Neural progenitor cell (in vitro differentiated cells): ENCODE data around the gene OR4D11. TPM values are rescaled to one million over a fixed set of nuclear protein-coding genes. Genes with fewer than 3 reads are reported as not detected.
"Not testable (repeated sequence)": the region's sequence is repeated elsewhere in the genome, so short reads cannot be mapped to it uniquely, and the experiment has no call there.

Experiments
- DNase-seq: peaks from one replicate; pipeline ENCODE4 v3.0.0-alpha.2; 2016; ENCODE audit warnings: low spot score
- H2AFZ ChIP-seq: fragments of 200-600 bp; sonication (generic); replicated peaks from 2 replicates; pipeline ENCODE4 v1.6.1; 2016; ENCODE audit warnings: antibody characterized with exemption
- H3F3A ChIP-seq: fragments of 200-600 bp; sonication (generic); 2 replicates; pipeline ENCODE4 v1.6.1; 2016; ENCODE audit warnings: antibody characterized with exemption, low read depth
- H3K27ac ChIP-seq: fragments of 200-600 bp; sonication (generic); 2 replicates; pipeline ENCODE4 v1.5.1; 2016; ENCODE audit warnings: mild to moderate bottlenecking
- H3K27me3 ChIP-seq: fragments of 200-600 bp; sonication (generic); 2 replicates; pipeline ENCODE4 v1.6.1; 2016; ENCODE audit warnings: mild to moderate bottlenecking, moderate library complexity
- H3K36me3 ChIP-seq: fragments of 200-600 bp; sonication (generic); 2 replicates; pipeline ENCODE4 v1.5.1; 2016
- H3K4me1 ChIP-seq: fragments of 200-600 bp; sonication (generic); 2 replicates; pipeline ENCODE4 v1.6.1; 2016; ENCODE audit warnings: mixed run types
- H3K4me2 ChIP-seq: fragments of 200-600 bp; sonication (generic); 2 replicates; pipeline ENCODE4 v1.6.1; 2016
- H3K4me3 ChIP-seq: fragments of 200-600 bp; sonication (generic); 2 replicates; pipeline ENCODE4 v1.5.1; 2016
- H3K79me2 ChIP-seq: fragments of 200-600 bp; sonication (generic); 2 replicates; pipeline ENCODE4 v1.6.1; 2016; ENCODE audit warnings: low read depth
- H3K9ac ChIP-seq: fragments of 200-600 bp; sonication (generic); 2 replicates; pipeline ENCODE4 v1.6.1; 2016
- H3K9me3 ChIP-seq: fragments of 200-600 bp; sonication (generic); 2 replicates; pipeline ENCODE4 v1.5.1; 2016; ENCODE audit warnings: low read depth
- H4K20me1 ChIP-seq: fragments of 200-600 bp; sonication (generic); 2 replicates; pipeline ENCODE4 v1.6.1; 2016; ENCODE audit warnings: low read depth
- H3K27ac Mint-ChIP-seq: 3 replicates; pipeline ENCODE4 v1.8.0; 2021; ENCODE audit warnings: mixed read lengths
- H3K27me3 Mint-ChIP-seq: 2 replicates; pipeline ENCODE4 v1.8.0; 2022; ENCODE audit warnings: low read depth, mild to moderate bottlenecking, inconsistent platforms, moderate library complexity, mixed read lengths; ENCODE audit not compliant: insufficient read depth
- H3K36me3 Mint-ChIP-seq: 3 replicates; pipeline ENCODE4 v1.8.0; 2021; ENCODE audit warnings: mixed read lengths
- H3K4me1 Mint-ChIP-seq: 3 replicates; pipeline ENCODE4 v1.8.0; 2021; ENCODE audit warnings: mixed read lengths
- H3K4me3 Mint-ChIP-seq: 3 replicates; pipeline ENCODE4 v1.8.0; 2021; ENCODE audit warnings: mild to moderate bottlenecking, moderate library complexity, mixed read lengths
- H3K9me3 Mint-ChIP-seq: 3 replicates; pipeline ENCODE4 v1.8.0; 2020; ENCODE audit warnings: mixed read lengths
- CTCF ChIP-seq: fragments of 200-600 bp; sonication (generic); IDR thresholded peaks from 2 replicates; pipeline ENCODE4 v1.5.1; 2017; ENCODE audit warnings: antibody characterized with exemption, mild to moderate bottlenecking
- EZH2 ChIP-seq: fragments of 200-600 bp; sonication (generic); IDR thresholded peaks from 2 replicates; pipeline ENCODE4 v1.6.1; 2017; ENCODE audit warnings: antibody characterized with exemption, mild to moderate bottlenecking, moderate library complexity
- EZH2phosphoT487 ChIP-seq: fragments of 200-600 bp; sonication (generic); IDR thresholded peaks from 2 replicates; pipeline ENCODE4 v1.6.1; 2017; ENCODE audit warnings: antibody characterized with exemption
- total RNA-seq: library from RNA; depleted of rRNA; stranded (reverse); fragments of >200 nt; gene quantifications from 2 replicates; pipeline ENCODE4 v1.2.3, GENCODE V29; 2015; ENCODE audit warnings: low replicate concordance

The OR4D11 gene
- total RNA-seq, 1 donor from 2014 or later, result not detected

GRCh38 chr11:59545179-59546020 is 42.0 kb downstream of the OR4D11 start:
- Histone ChIP-seq H4K20me1 (no peaks in the 10 kb centered on the region), H3K9ac (no peak overlapping the region), H3K4me3 (no peak overlapping the region), H3K36me3 (no peaks in the 10 kb centered on the region), H2AFZ (no peak overlapping the region), H3F3A (peaks cover 28% of the 10 kb centered on the region), H3K27me3 (no peaks in the 10 kb centered on the region), H3K79me2 (no peaks in the 10 kb centered on the region), H3K27ac (no peak overlapping the region), H3K4me2 (no peak overlapping the region), H3K4me1 (peaks cover 19% of the 10 kb centered on the region), H3K9me3 (no peaks in the 10 kb centered on the region)
- no peak for TF ChIP-seq CTCF
- no peak for TF ChIP-seq EZH2phosphoT487
- no peak for TF ChIP-seq EZH2
- Mint-ChIP-seq H3K4me3 (no peak overlapping the region), H3K27ac (no peak overlapping the region), H3K36me3 (no peaks in the 10 kb centered on the region), H3K27me3 (peaks cover 5% of the 10 kb centered on the region), H3K9me3 (peaks cover under 1% of the 10 kb centered on the region), H3K4me1 (peaks cover 16% of the 10 kb centered on the region)
- DNase-seq, result no peak

- DNase-seq, result peak; percentile 27
- not testable (repeated sequence) for H3K36me3 Mint-ChIP-seq, H3K27ac ChIP-seq, H3K79me2 ChIP-seq, H3K36me3 ChIP-seq, H3K27me3 ChIP-seq, H3K9ac ChIP-seq, H3K4me3 ChIP-seq, H2AFZ ChIP-seq, H3K27ac Mint-ChIP-seq, H4K20me1 ChIP-seq, H3K9me3 ChIP-seq, H3K4me3 Mint-ChIP-seq
- peaks cover 21% of the 10 kb centered on the region for H3K27me3 Mint-ChIP-seq
- H3K4me2 ChIP-seq, result peak overlapping the region; percentile 79
- peaks cover 10% of the 10 kb centered on the region for H3K9me3 Mint-ChIP-seq
- H3K4me1 Mint-ChIP-seq, result peaks cover 28% of the 10 kb centered on the region
- H3F3A ChIP-seq, result peaks cover 50% of the 10 kb centered on the region
- peaks cover 20% of the 10 kb centered on the region for H3K4me1 ChIP-seq
Observed at GRCh38 chr11:59547605-59548308, 44.4 kb downstream of the OR4D11 start.

GRCh38 chr11:59548309-59548656 is 44.9 kb downstream of the OR4D11 start:
- Mint-ChIP-seq H3K9me3 (peaks cover 10% of the 10 kb centered on the region), H3K27me3 (peaks cover 23% of the 10 kb centered on the region), H3K4me1 (peaks cover 30% of the 10 kb centered on the region), H3K4me3 (no peak overlapping the region), H3K36me3 (peaks cover 4% of the 10 kb centered on the region), H3K27ac (no peak overlapping the region)
- no peak overlapping the region for H3K27ac ChIP-seq
- H3K36me3 ChIP-seq, result no peaks in the 10 kb centered on the region
- no peak for DNase-seq
- H3K4me3 ChIP-seq, result no peak overlapping the region
- H3K9ac ChIP-seq, result no peak overlapping the region
- peak overlapping the region; percentile 79 for H3K4me2 ChIP-seq
- H4K20me1 ChIP-seq, result no peaks in the 10 kb centered on the region
- H2AFZ ChIP-seq, result no peak overlapping the region
- H3K27me3 ChIP-seq, result no peaks in the 10 kb centered on the region
- no peak for TF ChIP-seq CTCF
- TF ChIP-seq EZH2phosphoT487, result no peak
- no peak for TF ChIP-seq EZH2
- no peaks in the 10 kb centered on the region for H3K79me2 ChIP-seq
- H3K4me1 ChIP-seq, result peaks cover 22% of the 10 kb centered on the region
- H3K9me3 ChIP-seq, result no peaks in the 10 kb centered on the region
- peaks cover 54% of the 10 kb centered on the region for H3F3A ChIP-seq
